Left ventricle myocardium inferior (tissue), 1 donor: ENCODE results near the gene NUTM2E. TPM values are rescaled to one million over a fixed set of nuclear protein-coding genes. Genes with fewer than 3 reads are reported as not detected.
"Not testable (repeated sequence)": the region's sequence is repeated elsewhere in the genome, so short reads cannot be mapped to it uniquely, and the experiment has no call there.

Experiments
- DNase-seq: peaks from one replicate; pipeline ENCODE4 v3.0.0-alpha.2; 2020
- H3K27ac ChIP-seq: fragments of 200-600 bp; replicated peaks from 2 replicates; pipeline ENCODE4 v1.8.0; 2021
- H3K27me3 ChIP-seq: fragments of 200-600 bp; 2 replicates; pipeline ENCODE4 v1.8.0; 2021; ENCODE audit warnings: low read depth
- H3K36me3 ChIP-seq: fragments of 200-600 bp; 2 replicates; pipeline ENCODE4 v1.8.0; 2021
- H3K4me1 ChIP-seq: fragments of 200-600 bp; 2 replicates; pipeline ENCODE4 v1.8.0; 2021
- H3K4me3 ChIP-seq: fragments of 200-600 bp; 2 replicates; pipeline ENCODE4 v1.8.0; 2021; ENCODE audit warnings: mild to moderate bottlenecking, moderate library complexity
- H3K9me3 ChIP-seq: fragments of 200-600 bp; replicated peaks from 2 replicates; pipeline ENCODE4 v1.8.0; 2021
- intact Hi-C: fragments of 100-400 bp; cut with micrococcal nuclease; formaldehyde crosslinking; loops from one replicate; pipeline ENCODE4 v1.11.0; 2022
- total RNA-seq: library from RNA; stranded (reverse); fragmentation: NEBNext Ultra II Directional; extraction: Animal tissue kit (Norgen Biotek cat#: 25700); gene quantifications from one replicate; pipeline ENCODE4 v1.2.1, GENCODE V29; 2021
- donor health status: DM: no; HTN: yes; CAD: no; lungs with severe emphysema.

NUTM2E gene
- total RNA-seq, 1 donor from 2014 or later = not detected

DNA sequence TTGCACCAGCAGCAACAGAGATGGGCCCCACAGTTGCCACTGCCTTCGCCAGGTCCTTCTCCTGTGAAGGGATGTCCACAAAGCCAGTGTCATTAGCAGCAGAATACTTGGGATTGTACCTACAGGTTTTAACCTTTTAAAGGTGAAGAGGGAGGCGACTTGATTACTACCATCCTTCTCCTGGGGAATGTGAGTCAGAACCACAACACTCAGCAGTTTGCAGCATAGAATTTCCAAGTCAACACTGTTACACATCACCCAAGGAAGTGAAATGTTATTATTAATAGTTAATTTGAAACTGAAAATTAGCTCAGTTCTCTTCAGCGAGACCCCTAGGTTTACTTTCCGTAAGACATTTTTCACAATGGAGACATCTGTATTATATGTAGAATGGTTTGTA lies 45.2 kb downstream of the NUTM2E start:
- DNase-seq, H3K27me3 ChIP-seq, H3K9me3 ChIP-seq, intact Hi-C loops, H3K27ac ChIP-seq, H3K4me1 ChIP-seq, H3K4me3 ChIP-seq, H3K36me3 ChIP-seq: not testable (repeated sequence)

Other genes starting within 250 kb of the NUTM2E start
- gene SFTPA1, start 215.8 kb upstream of the NUTM2E start, total RNA-seq = not detected
- 0.52 TPM for gene NUTM2B, start 123.5 kb upstream of the NUTM2E start, total RNA-seq
- gene SFTPD, start 122.4 kb downstream of the NUTM2E start, total RNA-seq = 0.49 TPM